Smooth muscle cell (in vitro differentiated cells): ENCODE data around the gene COLEC11. TPM values are rescaled to one million over a fixed set of nuclear protein-coding genes. Genes with fewer than 3 reads are reported as not detected.
"Not testable (repeated sequence)": the region's sequence is repeated elsewhere in the genome, so short reads cannot be mapped to it uniquely, and the experiment has no call there.

Experiments used
- DNase-seq: peaks from one replicate; lab custom pipeline; 2025; ENCODE audit not compliant: unreplicated experiment; lab: John Stamatoyannopoulos, UW
- H2AFZ ChIP-seq: fragments of 200-600 bp; sonication (generic); 2 replicates; pipeline ENCODE4 v1.6.0; 2016; ENCODE audit warnings: antibody characterized with exemption, low read depth, mild to moderate bottlenecking
- H3F3A ChIP-seq: fragments of 200-600 bp; sonication (generic); 2 replicates; pipeline ENCODE4 v1.6.0; 2017; ENCODE audit warnings: antibody characterized with exemption, low read depth
- H3K27ac ChIP-seq: fragments of 200-600 bp; sonication (generic); 2 replicates; pipeline ENCODE4 v1.5.1; 2016; ENCODE audit warnings: low read depth, mild to moderate bottlenecking
- H3K27me3 ChIP-seq: fragments of 200-600 bp; sonication (generic); 2 replicates; pipeline ENCODE4 v1.6.1; 2016; ENCODE audit warnings: low read depth, mild to moderate bottlenecking
- H3K36me3 ChIP-seq: fragments of 200-600 bp; sonication (generic); 2 replicates; pipeline ENCODE4 v1.5.1; 2016; ENCODE audit warnings: low read depth
- H3K4me1 ChIP-seq: fragments of 200-600 bp; sonication (generic); 2 replicates; pipeline ENCODE4 v1.5.1; 2016; ENCODE audit warnings: low read depth
- H3K4me2 ChIP-seq: fragments of 200-600 bp; sonication (generic); 2 replicates; pipeline ENCODE4 v1.6.0; 2016; ENCODE audit warnings: mild to moderate bottlenecking
- H3K4me3 ChIP-seq: fragments of 200-600 bp; sonication (generic); 2 replicates; pipeline ENCODE4 v1.5.1; 2016; ENCODE audit warnings: mild to moderate bottlenecking
- H3K79me2 ChIP-seq: fragments of 200-600 bp; sonication (generic); 2 replicates; pipeline ENCODE4 v1.6.0; 2016; ENCODE audit warnings: low read depth, mild to moderate bottlenecking
- H3K9ac ChIP-seq: fragments of 200-600 bp; sonication (generic); 2 replicates; pipeline ENCODE4 v1.6.0; 2016; ENCODE audit warnings: low read depth
- H3K9me3 ChIP-seq: fragments of 200-600 bp; sonication (generic); replicated peaks from 2 replicates; pipeline ENCODE4 v1.5.1; 2016; ENCODE audit warnings: low read depth
- H4K20me1 ChIP-seq: fragments of 200-600 bp; sonication (generic); 2 replicates; pipeline ENCODE4 v1.6.0; 2016; ENCODE audit warnings: low read depth
- WGBS: methylation state at CpG from one replicate; pipeline ENCODE4 v1.1.7; 2016; ENCODE audit warnings: low lambda C conversion rate; 5-methylcytosine and 5-hydroxymethylcytosine counted together
- polyA plus RNA-seq: library from polyadenylated mRNA; unstranded; fragments of >200 nt; fragmentation: Nextera tagmentation; extraction: Ambion mirVana; gene quantifications from 2 replicates; pipeline ENCODE4 v1.2.1, GENCODE V29; 2016
- total RNA-seq: library from RNA; depleted of rRNA; stranded (reverse); fragments of >200 nt; gene quantifications from 2 replicates; pipeline ENCODE4 v1.2.3, GENCODE V29; 2014
- TF ChIP-seq, protein P1 (sequence below): fragments of 200-600 bp; sonication (generic); IDR thresholded peaks from 2 replicates; pipeline ENCODE4 v1.5.1; 2017; ENCODE audit warnings: borderline replicate concordance, mild to moderate bottlenecking, antibody characterized with exemption; ENCODE audit not compliant: insufficient read depth, poor library complexity, severe bottlenecking

The COLEC11 gene
- total and polyA plus RNA-seq, 2 experiments from 2014 or later, result 18.1 to 30.8 TPM

DNA sequence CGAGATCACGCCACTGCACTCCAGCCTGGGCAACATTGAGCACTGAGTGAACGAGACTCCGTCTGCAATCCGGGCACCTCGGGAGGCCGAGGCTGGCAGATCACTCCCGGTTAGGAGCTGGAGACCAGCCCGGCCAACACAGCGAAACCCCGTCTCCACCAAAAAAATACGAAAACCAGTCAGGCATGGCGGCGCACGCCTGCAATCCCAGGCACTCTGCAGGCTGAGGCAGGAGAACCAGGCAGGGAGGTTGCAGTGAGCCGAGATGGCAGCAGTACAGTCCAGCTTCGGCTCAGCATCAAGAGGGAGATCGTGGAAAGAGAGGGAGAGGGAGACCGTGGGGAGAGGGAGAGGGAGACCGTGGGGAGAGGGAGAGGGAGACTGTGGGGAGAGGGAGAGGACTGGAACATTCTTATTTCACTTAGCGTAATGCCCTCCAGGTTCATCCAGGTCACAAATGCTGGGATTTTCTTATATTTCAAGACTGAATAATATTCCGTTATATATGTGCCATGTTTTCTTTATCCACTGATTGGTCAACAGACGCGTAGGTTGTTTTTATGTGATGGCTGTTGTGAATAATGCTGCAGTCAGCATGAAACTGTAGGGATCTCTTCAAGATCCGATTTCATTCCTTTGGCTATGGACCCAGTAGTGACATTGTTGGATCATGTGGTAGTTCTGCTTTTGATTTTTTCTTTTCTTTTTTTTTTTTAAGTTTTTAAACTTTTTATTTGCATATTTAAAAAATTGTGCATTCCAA is 21.7 kb downstream of the COLEC11 start:
- not testable (repeated sequence) for H3K9me3 ChIP-seq, DNase-seq, H3F3A ChIP-seq, H2AFZ ChIP-seq, H3K36me3 ChIP-seq, H3K4me2 ChIP-seq, H3K79me2 ChIP-seq, H3K27me3 ChIP-seq, H3K4me3 ChIP-seq, H3K9ac ChIP-seq, H3K27ac ChIP-seq, H4K20me1 ChIP-seq, H3K4me1 ChIP-seq
- WGBS, result 96% methylated on average over 19 of the region's 25 CpGs

DNA sequence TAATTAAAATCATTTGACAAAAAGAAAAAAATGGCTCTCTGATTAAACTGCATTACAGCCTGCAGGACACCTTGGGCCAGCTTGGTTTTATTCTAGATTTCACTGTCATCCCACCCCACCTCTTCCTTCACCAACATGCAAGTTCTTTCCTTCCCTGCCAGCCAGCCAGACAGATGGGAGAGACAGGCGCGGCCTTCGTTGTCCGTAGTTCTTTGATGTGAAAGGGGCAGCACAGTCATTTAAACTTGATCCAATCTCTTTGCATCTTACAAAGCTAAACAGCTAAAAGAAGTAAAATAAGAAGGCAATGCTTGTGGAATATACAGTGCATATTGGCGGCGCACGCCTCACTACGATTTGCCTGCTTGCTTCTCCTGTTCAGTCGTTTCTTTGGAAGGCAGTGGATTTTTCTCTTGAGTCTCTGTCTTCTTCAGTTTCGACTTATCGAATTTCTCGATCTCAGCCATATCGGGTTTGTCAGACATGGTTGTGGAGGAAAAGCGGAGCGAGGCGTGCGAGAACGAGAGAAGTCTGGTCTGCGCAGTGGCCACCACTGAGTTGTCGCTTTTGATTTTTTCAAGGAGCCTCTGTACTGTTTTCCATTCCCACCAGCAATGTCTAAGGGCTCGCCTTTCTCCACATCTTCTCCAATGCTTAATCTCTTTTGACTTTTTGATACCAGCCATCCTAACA is 22.4 kb downstream of the COLEC11 start:
- no peak overlapping the region for H2AFZ ChIP-seq
- TF ChIP-seq, protein P1, sequence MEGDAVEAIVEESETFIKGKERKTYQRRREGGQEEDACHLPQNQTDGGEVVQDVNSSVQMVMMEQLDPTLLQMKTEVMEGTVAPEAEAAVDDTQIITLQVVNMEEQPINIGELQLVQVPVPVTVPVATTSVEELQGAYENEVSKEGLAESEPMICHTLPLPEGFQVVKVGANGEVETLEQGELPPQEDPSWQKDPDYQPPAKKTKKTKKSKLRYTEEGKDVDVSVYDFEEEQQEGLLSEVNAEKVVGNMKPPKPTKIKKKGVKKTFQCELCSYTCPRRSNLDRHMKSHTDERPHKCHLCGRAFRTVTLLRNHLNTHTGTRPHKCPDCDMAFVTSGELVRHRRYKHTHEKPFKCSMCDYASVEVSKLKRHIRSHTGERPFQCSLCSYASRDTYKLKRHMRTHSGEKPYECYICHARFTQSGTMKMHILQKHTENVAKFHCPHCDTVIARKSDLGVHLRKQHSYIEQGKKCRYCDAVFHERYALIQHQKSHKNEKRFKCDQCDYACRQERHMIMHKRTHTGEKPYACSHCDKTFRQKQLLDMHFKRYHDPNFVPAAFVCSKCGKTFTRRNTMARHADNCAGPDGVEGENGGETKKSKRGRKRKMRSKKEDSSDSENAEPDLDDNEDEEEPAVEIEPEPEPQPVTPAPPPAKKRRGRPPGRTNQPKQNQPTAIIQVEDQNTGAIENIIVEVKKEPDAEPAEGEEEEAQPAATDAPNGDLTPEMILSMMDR, result no peak
- no peaks in the 10 kb centered on the region for H3K27me3 ChIP-seq
- H3K4me1 ChIP-seq, result no peaks in the 10 kb centered on the region
- no peaks in the 10 kb centered on the region for H3F3A ChIP-seq
- H3K9ac ChIP-seq, result no peak overlapping the region
- H3K4me2 ChIP-seq, result no peak overlapping the region
- WGBS, result 98% methylated on average over 21 of the region's 21 CpGs
- DNase-seq, result no peak
- H3K36me3 ChIP-seq, result no peaks in the 10 kb centered on the region
- H3K27ac ChIP-seq, result no peak overlapping the region
- H3K79me2 ChIP-seq, result no peaks in the 10 kb centered on the region
- H3K9me3 ChIP-seq, result no peaks in the 10 kb centered on the region
- H4K20me1 ChIP-seq, result no peaks in the 10 kb centered on the region
- no peak overlapping the region for H3K4me3 ChIP-seq

DNA sequence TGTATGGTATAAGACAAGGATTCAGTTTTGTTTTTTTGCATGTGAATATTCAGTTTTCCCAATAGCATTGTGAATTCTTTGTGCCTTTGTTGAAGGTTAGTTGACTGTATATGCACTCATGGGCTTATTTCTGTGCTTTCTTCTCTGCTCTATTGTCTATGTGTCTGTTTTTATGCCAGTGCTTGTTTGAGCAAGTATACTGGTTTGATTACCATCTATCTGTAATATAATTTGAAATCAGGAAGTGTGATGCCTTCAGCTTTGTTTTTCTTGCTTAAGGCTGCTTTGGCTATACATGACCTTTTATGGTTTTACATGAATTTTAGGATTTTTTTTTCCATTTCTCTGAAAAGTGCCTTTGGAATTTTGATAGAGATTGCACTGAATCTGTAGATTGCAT is 23.5 kb downstream of the COLEC11 start:
- Histone ChIP-seq H3K36me3 (no peaks in the 10 kb centered on the region), H3K27me3 (no peaks in the 10 kb centered on the region), H4K20me1 (no peaks in the 10 kb centered on the region), H3K4me2 (no peak overlapping the region), H2AFZ (no peak overlapping the region), H3K27ac (no peak overlapping the region), H3K79me2 (no peaks in the 10 kb centered on the region), H3K9ac (no peak overlapping the region), H3K4me3 (no peak overlapping the region), H3K4me1 (no peaks in the 10 kb centered on the region), H3K9me3 (no peaks in the 10 kb centered on the region), H3F3A (no peaks in the 10 kb centered on the region)
- TF ChIP-seq, protein P1, result no peak
- DNase-seq, result no peak

DNA sequence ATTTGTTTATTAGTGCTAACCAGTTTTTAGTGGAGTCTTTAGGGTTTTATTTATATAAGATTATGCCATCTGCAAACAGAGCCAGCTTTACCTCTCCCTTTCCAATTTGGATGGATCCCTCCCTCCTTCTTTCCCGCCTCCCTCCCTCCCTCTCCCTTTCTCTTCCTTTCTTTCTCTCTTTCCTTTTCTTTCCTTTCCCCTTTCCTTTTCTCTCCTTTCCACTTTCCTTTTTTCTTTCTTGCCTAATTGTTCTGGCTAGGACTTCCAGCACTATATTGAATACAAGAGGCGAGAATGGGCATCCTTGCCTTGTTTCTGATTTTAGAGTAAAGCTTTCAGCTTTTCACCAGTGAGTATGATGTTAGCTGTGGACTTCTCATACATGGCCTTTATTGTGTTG is 24.1 kb downstream of the COLEC11 start:
- H3K9me3 ChIP-seq, result no peaks in the 10 kb centered on the region
- DNase-seq, result no peak
- H3K4me3 ChIP-seq, result no peak overlapping the region
- no peak overlapping the region for H3K4me2 ChIP-seq
- TF ChIP-seq, protein P1, result no peak
- 86% methylated on average over 2 of the region's 2 CpGs for WGBS
- no peaks in the 10 kb centered on the region for H4K20me1 ChIP-seq
- no peak overlapping the region for H2AFZ ChIP-seq
- no peaks in the 10 kb centered on the region for H3K36me3 ChIP-seq
- H3K4me1 ChIP-seq, result no peaks in the 10 kb centered on the region
- no peak overlapping the region for H3K27ac ChIP-seq
- H3K9ac ChIP-seq, result no peak overlapping the region
- no peaks in the 10 kb centered on the region for H3K79me2 ChIP-seq
- H3K27me3 ChIP-seq, result no peaks in the 10 kb centered on the region
- H3F3A ChIP-seq, result no peaks in the 10 kb centered on the region

DNA sequence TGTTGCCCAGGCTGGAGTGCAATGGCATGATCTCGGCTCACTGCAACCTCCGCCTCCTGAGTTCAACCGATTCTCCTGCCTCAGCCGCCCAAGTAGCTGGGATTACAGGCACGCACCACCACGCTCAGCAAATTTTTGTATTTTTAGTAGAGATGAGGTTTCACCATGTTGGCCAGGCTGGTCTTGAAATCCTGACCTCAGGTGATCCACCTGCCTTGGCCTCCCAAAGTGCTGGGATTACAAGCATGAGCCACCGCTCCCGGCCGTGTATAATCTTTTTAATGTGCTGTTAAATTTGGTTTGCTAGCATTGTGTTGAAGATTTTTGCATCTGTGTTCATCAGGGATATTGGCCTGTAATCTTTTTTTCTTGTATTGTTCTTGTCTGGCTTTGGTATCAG is 24.7 kb downstream of the COLEC11 start:
- H3K4me3 ChIP-seq, DNase-seq, H3K27me3 ChIP-seq, H4K20me1 ChIP-seq, H3F3A ChIP-seq, H2AFZ ChIP-seq, H3K4me1 ChIP-seq, H3K4me2 ChIP-seq, H3K9me3 ChIP-seq, H3K36me3 ChIP-seq, H3K27ac ChIP-seq, H3K79me2 ChIP-seq, H3K9ac ChIP-seq: not testable (repeated sequence)
- 94% methylated on average over 9 of the region's 9 CpGs for WGBS
